ENCODE results near the gene RPL14.
"Not testable (repeated sequence)": the region's sequence is repeated elsewhere in the genome, so short reads cannot be mapped to it uniquely, and the experiment has no call there.

RPL14 gene

GRCh38 chr3:40456940-40457823 is at the start of gene RPL14:
RPL14 (plus strand) TSS chr3:40457339; CDS start chr3:40457472, 133 bp downstream.
- peak; percentile 84 to 91 (median 91) for DNase-seq

- DNase-seq = no peak
Measured at GRCh38 chr3:40407611-40408010, 49.5 kb upstream of the RPL14 start.

- DNase-seq = no peak
Measured at GRCh38 chr3:40414270-40414669, 42.9 kb upstream of the RPL14 start.

GRCh38 chr3:40417845-40418543 is 39.1 kb upstream of the RPL14 start:
- no peak for DNase-seq

- no peak for DNase-seq
Measured at GRCh38 chr3:40422861-40423260, 34.3 kb upstream of the RPL14 start.

- DNase-seq = no peak
Measured at GRCh38 chr3:40427045-40427669, 30.0 kb upstream of the RPL14 start.

GRCh38 chr3:40432793-40433192 is 24.3 kb upstream of the RPL14 start:
- DNase-seq = peak in 1 of 3 experiments; percentile 0

- no peak for DNase-seq
Measured at GRCh38 chr3:40437889-40438288, 19.2 kb upstream of the RPL14 start.

- no peak for DNase-seq
Measured at GRCh38 chr3:40445062-40445461, 12.1 kb upstream of the RPL14 start.

GRCh38 chr3:40445880-40446279 is 11.3 kb upstream of the RPL14 start:
- no peak for DNase-seq

- DNase-seq = no peak
Measured at GRCh38 chr3:40450438-40450837, 6.7 kb upstream of the RPL14 start.

- no peak for DNase-seq
Measured at GRCh38 chr3:40451551-40451950, 5.6 kb upstream of the RPL14 start.

GRCh38 chr3:40452057-40452456 is 5.1 kb upstream of the RPL14 start:
- no peak for DNase-seq

GRCh38 chr3:40452562-40452875 is 4.6 kb upstream of the RPL14 start:
- no peak for DNase-seq

GRCh38 chr3:40452876-40453730 is 4.0 kb upstream of the RPL14 start:
- peak; percentile 90 to 97 (median 95) for DNase-seq

- DNase-seq = no peak
Measured at GRCh38 chr3:40453933-40454332, 3.2 kb upstream of the RPL14 start.

GRCh38 chr3:40455328-40455727 is 1.8 kb upstream of the RPL14 start:
- no peak for DNase-seq

- DNase-seq = no peak
Measured at GRCh38 chr3:40456279-40456939, 730 bp upstream of the RPL14 start.

GRCh38 chr3:40458473-40458872 is 1.3 kb downstream of the RPL14 start:
- no peak for DNase-seq

- DNase-seq = not testable (repeated sequence)
Measured at GRCh38 chr3:40460481-40460880, 3.3 kb downstream of the RPL14 start.

- peak in 1 of 3 experiments; percentile 0 for DNase-seq
Measured at GRCh38 chr3:40461161-40461560, 4.0 kb downstream of the RPL14 start.

GRCh38 chr3:40462838-40463237 is 5.7 kb downstream of the RPL14 start:
- DNase-seq = not testable (repeated sequence)

All from NCI-H1417 (cell line).